GM10847 (cell line): ENCODE measurements around the gene GNA12.

Experiments
- POLR2A ChIP-seq: IDR thresholded peaks from 2 replicates; pipeline ENCODE4 v1.6.1; 2011; ENCODE audit not compliant: insufficient read length; ENCODE audit errors: extremely low read depth

The GNA12 gene

GRCh38 chr7:2774280-2774679 is 69.8 kb downstream of the GNA12 start:
- no peak for TF ChIP-seq POLR2A

- no peak for TF ChIP-seq POLR2A
Measured at GRCh38 chr7:2773608-2774007, 70.5 kb downstream of the GNA12 start.

- TF ChIP-seq POLR2A, result no peak
Measured at GRCh38 chr7:2771274-2771731, 72.8 kb downstream of the GNA12 start.

GRCh38 chr7:2764621-2765020 is 79.5 kb downstream of the GNA12 start:
- TF ChIP-seq POLR2A, result no peak

GRCh38 chr7:2763597-2763996 is 80.5 kb downstream of the GNA12 start:
- no peak for TF ChIP-seq POLR2A

- TF ChIP-seq POLR2A, result no peak
Measured at GRCh38 chr7:2761801-2762497, 82.2 kb downstream of the GNA12 start.

GRCh38 chr7:2761131-2761624 is 82.9 kb downstream of the GNA12 start:
- TF ChIP-seq POLR2A, result no peak

GRCh38 chr7:2760098-2760889 is 83.8 kb downstream of the GNA12 start:
- TF ChIP-seq POLR2A, result no peak

GRCh38 chr7:2759736-2760097 is 84.4 kb downstream of the GNA12 start:
- no peak for TF ChIP-seq POLR2A

- TF ChIP-seq POLR2A, result no peak
Measured at GRCh38 chr7:2758673-2759616, 85.2 kb downstream of the GNA12 start.

GRCh38 chr7:2757904-2758672 is 86.0 kb downstream of the GNA12 start:
- no peak for TF ChIP-seq POLR2A

- no peak for TF ChIP-seq POLR2A
Measured at GRCh38 chr7:2757361-2757903, 86.7 kb downstream of the GNA12 start.

GRCh38 chr7:2755531-2755930 is 88.6 kb downstream of the GNA12 start:
- TF ChIP-seq POLR2A, result no peak

GRCh38 chr7:2754912-2755311 is 89.2 kb downstream of the GNA12 start:
- no peak for TF ChIP-seq POLR2A
